Stomach (tissue), 9 donors: ENCODE data around the gene ACAD8. TPM values are rescaled to one million over a fixed set of nuclear protein-coding genes. Genes with fewer than 3 reads are reported as not detected.

ENCODE experiments used
- DNase-seq, 2 donors: peaks; one replicate each; pipeline versions ENCODE4 v3.0.0 to v3.0.0-alpha.2; 2013 to 2019
- H3K27ac ChIP-seq, 5 donors: fragments of 200-600 bp in 4 of 5; sonication (generic) in 4 of 5; one replicate each; pipeline ENCODE4 v1.5.1; 2013 to 2019; ENCODE audit warnings: mild to moderate bottlenecking in 1 of 5, moderate library complexity in 1 of 5
- H3K27me3 ChIP-seq, 3 donors: fragments of 200-600 bp; sonication (generic); one replicate each; pipeline ENCODE4 v1.5.1; 2017 to 2019; ENCODE audit warnings: mixed run types in 1 of 3
- H3K36me3 ChIP-seq, 4 donors: fragments of 200-600 bp; sonication (generic); 1 replicate in 3 of 4; 2 replicates in 1 of 4; pipeline ENCODE4 v1.5.1; 2016 to 2019
- H3K4me1 ChIP-seq, 4 donors: fragments of 200-600 bp; sonication (generic); one replicate each; pipeline ENCODE4 v1.5.1; 2016 to 2019
- H3K4me3 ChIP-seq, 4 donors: fragments of 200-600 bp; sonication (generic) in 3 of 4; one replicate each; pipeline ENCODE4 v1.5.1; 2016 to 2019; ENCODE audit warnings: mild to moderate bottlenecking in 1 of 4
- H3K9me3 ChIP-seq, 4 donors: fragments of 200-600 bp; sonication (generic); one replicate each; pipeline ENCODE4 v1.5.1; 2016 to 2019
- CTCF ChIP-seq, 7 experiments: fragments of 450-650 bp in 4 of 7; fragments of 200-600 bp in 3 of 7; sonication (generic) in 3 of 7; IDR thresholded peaks; one replicate each; pipeline ENCODE4 v1.5.1; 2016 to 2019; ENCODE audit warnings: antibody characterized with exemption in 7 of 7, control low read depth in 2 of 7, mild to moderate bottlenecking in 1 of 7
- EP300 ChIP-seq: sonication (generic); formaldehyde crosslinking; IDR thresholded peaks from one replicate; pipeline ENCODE4 v1.6.1; 2017; ENCODE audit warnings: antibody characterized with exemption
- POLR2A ChIP-seq, 4 donors: fragments of 450-650 bp; IDR thresholded peaks; one replicate each; pipeline ENCODE4 v1.6.1; 2016; ENCODE audit warnings: antibody characterized with exemption in 4 of 4, control low read depth in 2 of 4, mild to moderate bottlenecking in 1 of 4, moderate library complexity in 1 of 4
- POLR2AphosphoS5 ChIP-seq, 3 donors: sonication (generic); formaldehyde crosslinking; IDR thresholded peaks; one replicate each; pipeline ENCODE4 v1.6.1; 2016; ENCODE audit warnings: antibody characterized with exemption in 3 of 3
- WGBS, 5 donors: extraction: QIAGEN DNeasy Blood & Tissue Kit in 3 of 5; methylation state at CpG; one replicate each; pipeline versions ENCODE4 v1.1.5 to v1.1.7; 2013 to 2018; 5-methylcytosine and 5-hydroxymethylcytosine counted together
- intact Hi-C: fragments of 100-400 bp; cut with DNase I; formaldehyde crosslinking; loops from one replicate; pipeline ENCODE4 v1.15.1; 2023; ENCODE audit warnings: low total_unique reads
- polyA plus RNA-seq, 3 donors: library from polyadenylated mRNA; stranded (reverse); fragments of 200-250 nt; gene quantifications; one replicate each; pipeline ENCODE4 v1.2.3, GENCODE V29; 2013
- total RNA-seq, 5 donors: library from RNA; depleted of rRNA; stranded (reverse); fragments of >200 nt; gene quantifications; one replicate each; pipeline versions ENCODE4 v1.1.0 to v1.2.3, GENCODE V29; 2014 to 2016
- donor health status: healthy with polysubstance abuse.
- donor health status: Bipolar disorder and iron deficiency.
- donor health status: healthy.

ACAD8 gene
- total and polyA plus RNA-seq, 8 donors = 15.1 to 44.6 (median 26.5) TPM

GRCh38 chr11:134288486-134288885 is 35.1 kb downstream of the ACAD8 start:
- Histone ChIP-seq H3K4me1 (no peaks in the 10 kb centered on the region), H3K27ac (no peak overlapping the region), H3K4me3 (no peak overlapping the region), H3K27me3 (peaks cover 0 to 5% (median 0%) of the 10 kb centered on the region in 3 donors), H3K9me3 (no peaks in the 10 kb centered on the region), H3K36me3 (no peaks in the 10 kb centered on the region)
- DNase-seq = no peak
- intact Hi-C loops = no loop called here
- WGBS, 5 donors = 89 to 94% (median 92%) methylated on average over 12 to 13 of the region's 13 CpGs
- TF ChIP-seq POLR2A (IDR thresholded peaks at IDR 0.05) (no peak), CTCF (IDR thresholded peaks at IDR 0.05) (no peak), EP300 (no peak), POLR2AphosphoS5 (IDR thresholded peaks at IDR 0.05) (no peak)

- H3K4me1 ChIP-seq = no peaks in the 10 kb centered on the region
Measured at GRCh38 chr11:134289167-134289566, 35.8 kb downstream of the ACAD8 start.

GRCh38 chr11:134289789-134290188 is 36.4 kb downstream of the ACAD8 start:
- TF ChIP-seq CTCF (IDR thresholded peaks at IDR 0.05) (no peak), POLR2A (IDR thresholded peaks at IDR 0.05) (no peak), POLR2AphosphoS5 (IDR thresholded peaks at IDR 0.05) (no peak), EP300 (no peak)
- Histone ChIP-seq H3K27me3 (peaks cover 0 to 9% (median 0%) of the 10 kb centered on the region in 3 donors), H3K27ac (no peak overlapping the region), H3K4me1 (no peaks in the 10 kb centered on the region), H3K4me3 (no peak overlapping the region), H3K9me3 (no peaks in the 10 kb centered on the region), H3K36me3 (no peaks in the 10 kb centered on the region)
- peak in 1 of 2 donors; percentile 44 for DNase-seq
- intact Hi-C loops = no loop called here
- 21 to 50% (median 30%) methylated on average over 10 to 12 of the region's 12 CpGs for WGBS, 5 donors

More at GRCh38 chr11:134289167-134289566, 35.8 kb downstream of the ACAD8 start:
- no peak overlapping the region for H3K27ac ChIP-seq
- H3K27me3 ChIP-seq = peaks cover 0 to 9% (median 0%) of the 10 kb centered on the region in 3 donors
- H3K9me3 ChIP-seq = no peaks in the 10 kb centered on the region
- H3K36me3 ChIP-seq = no peaks in the 10 kb centered on the region
- TF ChIP-seq POLR2A (IDR thresholded peaks at IDR 0.05) (no peak), POLR2AphosphoS5 (IDR thresholded peaks at IDR 0.05) (no peak), CTCF (IDR thresholded peaks at IDR 0.05) (no peak), EP300 (no peak)
- 76 to 82% (median 79%) methylated on average over 4 of the region's 4 CpGs for WGBS, 5 donors
- no peak overlapping the region for H3K4me3 ChIP-seq
- intact Hi-C loops = no loop called here
- DNase-seq = no peak

- H3K4me3 ChIP-seq = no peak overlapping the region
- H3K27ac ChIP-seq = no peak overlapping the region
- TF ChIP-seq POLR2A (IDR thresholded peaks at IDR 0.05) (no peak), POLR2AphosphoS5 (IDR thresholded peaks at IDR 0.05) (no peak), EP300 (no peak), CTCF (IDR thresholded peaks at IDR 0.05) (no peak)
- intact Hi-C loops = no loop called here
- no peaks in the 10 kb centered on the region for H3K36me3 ChIP-seq
- H3K4me1 ChIP-seq = no peaks in the 10 kb centered on the region
- WGBS, 5 donors = 86 to 92% (median 87%) methylated on average over 7 of the region's 7 CpGs
- DNase-seq = no peak
- H3K9me3 ChIP-seq = no peaks in the 10 kb centered on the region
- peaks cover 0 to 9% (median 0%) of the 10 kb centered on the region in 3 donors for H3K27me3 ChIP-seq
Measured at GRCh38 chr11:134290646-134291045, 37.3 kb downstream of the ACAD8 start.
